HEK293T (cell line): ENCODE data around the gene LIN52.

Experiments
- ARNT ChIP-seq: fragments of 450-650 bp; IDR thresholded peaks from 2 replicates; pipeline ENCODE4 v1.6.1; 2017; ENCODE audit warnings: mild to moderate bottlenecking
- FOXA1 ChIP-seq: fragments of 450-650 bp; IDR thresholded peaks from 2 replicates; pipeline ENCODE4 v1.6.1; 2016; ENCODE audit warnings: mild to moderate bottlenecking
- FOXK2 ChIP-seq: fragments of 450-650 bp; IDR thresholded peaks from 2 replicates; pipeline ENCODE4 v1.6.1; 2016; ENCODE audit warnings: mild to moderate bottlenecking
- FOXM1 ChIP-seq: fragments of 450-650 bp; IDR thresholded peaks from 2 replicates; pipeline ENCODE4 v1.6.1; 2017; ENCODE audit warnings: mild to moderate bottlenecking, borderline replicate concordance
- HDGF ChIP-seq: fragments of 450-650 bp; IDR thresholded peaks from 2 replicates; pipeline ENCODE4 v1.6.1; 2017; ENCODE audit warnings: antibody characterized with exemption, borderline replicate concordance
- PKNOX1 ChIP-seq: fragments of 450-650 bp; IDR thresholded peaks from 2 replicates; pipeline ENCODE4 v1.6.1; 2016
- SP1 ChIP-seq: fragments of 450-650 bp; IDR thresholded peaks from 2 replicates; pipeline ENCODE4 v1.6.1; 2017
- SUZ12 ChIP-seq: fragments of 450-650 bp; IDR thresholded peaks from 2 replicates; pipeline ENCODE4 v1.6.1; 2016; ENCODE audit warnings: mild to moderate bottlenecking

GRCh38 chr14:74144789-74145188, 60.0 kb downstream of the LIN52 start:
- no peak for TF ChIP-seq FOXK2
- TF ChIP-seq SP1 = no peak
- TF ChIP-seq ARNT = no peak
- no peak for TF ChIP-seq HDGF
- no peak for TF ChIP-seq PKNOX1
- no peak for TF ChIP-seq FOXM1
- TF ChIP-seq FOXA1 = no peak
- no peak for TF ChIP-seq SUZ12
